C1 segment of cervical spinal cord (tissue), 14 donors: Measurements from ENCODE around the gene ABCA6.
"Not testable (repeated sequence)": the region's sequence is repeated elsewhere in the genome, so short reads cannot be mapped to it uniquely, and the experiment has no call there.

Experiments used
- DNase-seq, 14 donors: peaks; one replicate each; lab custom pipeline; 2025; lab: John Stamatoyannopoulos, UW

Gene ABCA6, protein sequence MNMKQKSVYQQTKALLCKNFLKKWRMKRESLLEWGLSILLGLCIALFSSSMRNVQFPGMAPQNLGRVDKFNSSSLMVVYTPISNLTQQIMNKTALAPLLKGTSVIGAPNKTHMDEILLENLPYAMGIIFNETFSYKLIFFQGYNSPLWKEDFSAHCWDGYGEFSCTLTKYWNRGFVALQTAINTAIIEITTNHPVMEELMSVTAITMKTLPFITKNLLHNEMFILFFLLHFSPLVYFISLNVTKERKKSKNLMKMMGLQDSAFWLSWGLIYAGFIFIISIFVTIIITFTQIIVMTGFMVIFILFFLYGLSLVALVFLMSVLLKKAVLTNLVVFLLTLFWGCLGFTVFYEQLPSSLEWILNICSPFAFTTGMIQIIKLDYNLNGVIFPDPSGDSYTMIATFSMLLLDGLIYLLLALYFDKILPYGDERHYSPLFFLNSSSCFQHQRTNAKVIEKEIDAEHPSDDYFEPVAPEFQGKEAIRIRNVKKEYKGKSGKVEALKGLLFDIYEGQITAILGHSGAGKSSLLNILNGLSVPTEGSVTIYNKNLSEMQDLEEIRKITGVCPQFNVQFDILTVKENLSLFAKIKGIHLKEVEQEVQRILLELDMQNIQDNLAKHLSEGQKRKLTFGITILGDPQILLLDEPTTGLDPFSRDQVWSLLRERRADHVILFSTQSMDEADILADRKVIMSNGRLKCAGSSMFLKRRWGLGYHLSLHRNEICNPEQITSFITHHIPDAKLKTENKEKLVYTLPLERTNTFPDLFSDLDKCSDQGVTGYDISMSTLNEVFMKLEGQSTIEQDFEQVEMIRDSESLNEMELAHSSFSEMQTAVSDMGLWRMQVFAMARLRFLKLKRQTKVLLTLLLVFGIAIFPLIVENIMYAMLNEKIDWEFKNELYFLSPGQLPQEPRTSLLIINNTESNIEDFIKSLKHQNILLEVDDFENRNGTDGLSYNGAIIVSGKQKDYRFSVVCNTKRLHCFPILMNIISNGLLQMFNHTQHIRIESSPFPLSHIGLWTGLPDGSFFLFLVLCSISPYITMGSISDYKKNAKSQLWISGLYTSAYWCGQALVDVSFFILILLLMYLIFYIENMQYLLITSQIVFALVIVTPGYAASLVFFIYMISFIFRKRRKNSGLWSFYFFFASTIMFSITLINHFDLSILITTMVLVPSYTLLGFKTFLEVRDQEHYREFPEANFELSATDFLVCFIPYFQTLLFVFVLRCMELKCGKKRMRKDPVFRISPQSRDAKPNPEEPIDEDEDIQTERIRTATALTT (N-terminal part only)

DNA sequence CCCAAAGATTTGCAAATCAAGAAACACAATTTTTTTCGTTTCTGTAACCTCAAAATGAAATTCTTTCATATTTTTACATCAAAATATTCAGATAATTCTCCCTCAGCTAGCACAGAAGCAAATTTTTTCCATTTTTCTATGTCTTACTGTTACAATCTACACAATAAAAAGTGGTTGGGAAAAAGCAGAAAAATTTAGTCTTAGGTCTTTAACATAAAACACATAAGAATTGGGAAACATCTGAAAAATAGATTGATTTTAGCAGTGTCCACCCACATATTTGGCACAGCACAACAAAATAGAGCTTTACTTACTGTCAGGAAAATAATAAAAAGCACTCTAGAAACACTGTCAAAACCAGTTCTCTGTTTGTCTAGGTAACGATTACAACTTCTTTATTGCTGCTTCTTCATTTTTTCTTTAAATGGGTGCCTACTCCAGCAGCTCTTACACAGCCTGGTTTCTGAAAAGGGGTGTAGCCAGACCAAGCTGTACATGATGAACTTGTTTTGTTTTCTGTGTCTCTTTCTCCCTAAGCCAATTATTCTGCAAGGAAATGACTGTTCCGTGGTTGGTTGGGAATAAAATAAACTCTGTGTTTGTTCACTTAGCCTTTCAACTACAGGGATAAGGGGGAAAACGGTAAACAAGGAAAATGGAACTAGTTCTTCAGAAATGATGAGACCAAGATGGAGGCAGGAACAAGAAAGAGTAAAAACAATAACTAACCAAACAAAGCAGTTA is at the start of gene ABCA6:
Gene ABCA6, minus strand, starts transcription at position 465 of the 744 bp plus-strand sequence. CDS start 1,192 bp downstream, outside the sequence.
- DNase-seq = peak in 3 of 14 donors; percentile 1 to 5 (median 2)

DNA sequence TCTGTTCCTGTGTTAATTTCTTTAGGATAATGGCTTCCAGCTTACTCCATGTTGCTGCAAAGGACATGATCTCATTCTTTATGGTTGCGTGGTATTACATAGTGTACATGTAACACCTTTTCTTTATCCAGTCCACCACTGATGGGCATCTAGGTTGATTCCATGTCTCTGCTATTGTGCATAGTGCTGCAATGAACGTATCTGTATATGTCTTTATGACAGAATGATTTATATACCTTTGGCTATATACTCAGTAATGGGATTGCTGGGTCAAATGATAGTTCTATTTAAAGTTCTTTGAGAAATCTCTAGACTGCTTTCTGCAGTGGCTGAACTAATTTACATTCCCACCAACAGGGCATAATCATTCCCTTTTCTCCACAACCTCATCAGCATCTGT is 47.1 kb upstream of the ABCA6 start:
- no peak for DNase-seq

DNA sequence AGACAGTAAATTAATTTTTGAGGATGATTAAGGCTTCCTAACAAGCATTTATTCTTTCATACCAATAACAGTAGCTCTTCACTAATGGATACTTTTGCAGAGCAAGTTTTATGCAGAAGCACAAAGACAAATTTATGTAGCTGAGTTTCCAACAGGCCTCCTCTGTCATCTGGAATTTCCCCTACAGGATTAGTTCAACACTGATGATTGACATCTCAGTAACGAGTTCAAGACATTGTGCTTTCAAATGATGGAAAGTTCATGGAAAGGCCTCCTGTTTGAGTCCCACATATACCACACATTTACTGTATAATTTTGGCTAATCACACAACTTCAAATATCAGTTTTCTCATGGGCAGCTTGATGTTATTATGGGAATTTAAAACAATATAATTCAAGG is 46.4 kb upstream of the ABCA6 start:
- no peak for DNase-seq

DNA sequence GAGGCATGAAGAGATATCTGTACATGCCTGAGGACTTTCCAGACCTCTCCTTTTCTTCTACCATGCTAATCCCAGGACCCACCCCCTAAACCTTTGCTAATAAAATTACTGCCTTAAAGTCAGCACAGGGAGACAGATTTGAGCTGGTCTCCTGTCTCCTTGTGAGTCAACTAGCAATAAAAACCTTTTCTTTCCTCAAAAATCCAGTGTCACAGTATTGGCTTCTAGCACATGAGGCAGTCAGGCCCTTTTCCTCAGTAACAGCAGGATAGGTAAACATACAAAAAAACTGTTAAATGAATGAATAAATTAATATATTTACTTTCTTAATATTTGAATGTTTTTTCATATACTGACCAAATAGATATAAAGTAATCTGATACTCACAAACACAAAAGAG is 45.6 kb upstream of the ABCA6 start:
- DNase-seq = no peak

DNA sequence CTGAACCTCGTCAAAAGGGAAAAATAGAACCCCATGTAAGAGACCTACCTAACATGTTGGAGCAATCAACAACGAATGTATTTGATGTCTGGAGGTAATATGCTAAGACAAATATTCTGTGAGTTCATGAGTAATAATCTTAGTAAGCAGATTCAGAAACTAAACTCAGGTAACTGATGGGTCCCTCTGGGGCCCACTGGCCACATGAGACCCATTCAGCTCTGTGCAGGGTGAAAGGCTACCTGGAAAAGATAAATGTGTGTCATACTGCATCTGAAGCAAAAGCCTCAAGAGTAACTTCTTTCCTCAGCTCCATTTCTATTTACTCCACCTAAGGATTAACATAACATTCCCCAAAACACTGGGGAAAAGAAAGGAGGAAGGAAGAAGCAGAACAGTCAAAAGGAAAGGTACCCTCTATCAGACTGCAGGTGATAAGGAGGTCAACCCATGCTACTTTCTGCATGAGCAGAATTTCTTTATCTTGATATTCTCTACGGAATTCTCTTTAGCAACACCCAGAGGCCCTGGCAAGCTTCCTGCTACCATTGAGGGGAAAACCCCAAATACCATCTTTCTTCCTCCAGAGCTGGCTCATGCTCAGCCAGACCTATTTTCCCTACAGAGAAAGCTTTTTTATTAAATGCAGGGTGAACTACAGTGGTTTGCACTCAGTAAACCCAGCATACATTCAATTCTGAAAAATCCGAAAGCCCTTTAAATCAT is 37.7 kb upstream of the ABCA6 start:
- no peak for DNase-seq

DNA sequence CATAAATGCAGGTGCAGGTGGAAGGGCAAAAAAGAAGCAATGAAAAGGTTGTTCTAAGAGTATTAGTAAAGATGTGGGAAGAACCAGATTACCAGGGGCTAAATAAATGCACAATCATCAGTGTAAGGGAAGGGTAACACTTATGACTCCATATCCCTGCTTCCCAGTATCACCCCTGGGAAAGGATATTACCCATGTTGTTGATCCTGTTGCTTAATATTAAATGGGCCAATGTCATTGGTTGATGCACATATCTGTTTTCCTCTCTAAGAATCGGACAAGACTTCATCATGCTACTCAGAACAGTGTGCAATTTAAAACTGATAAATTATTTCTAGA is 34.7 kb upstream of the ABCA6 start:
- DNase-seq = no peak

DNA sequence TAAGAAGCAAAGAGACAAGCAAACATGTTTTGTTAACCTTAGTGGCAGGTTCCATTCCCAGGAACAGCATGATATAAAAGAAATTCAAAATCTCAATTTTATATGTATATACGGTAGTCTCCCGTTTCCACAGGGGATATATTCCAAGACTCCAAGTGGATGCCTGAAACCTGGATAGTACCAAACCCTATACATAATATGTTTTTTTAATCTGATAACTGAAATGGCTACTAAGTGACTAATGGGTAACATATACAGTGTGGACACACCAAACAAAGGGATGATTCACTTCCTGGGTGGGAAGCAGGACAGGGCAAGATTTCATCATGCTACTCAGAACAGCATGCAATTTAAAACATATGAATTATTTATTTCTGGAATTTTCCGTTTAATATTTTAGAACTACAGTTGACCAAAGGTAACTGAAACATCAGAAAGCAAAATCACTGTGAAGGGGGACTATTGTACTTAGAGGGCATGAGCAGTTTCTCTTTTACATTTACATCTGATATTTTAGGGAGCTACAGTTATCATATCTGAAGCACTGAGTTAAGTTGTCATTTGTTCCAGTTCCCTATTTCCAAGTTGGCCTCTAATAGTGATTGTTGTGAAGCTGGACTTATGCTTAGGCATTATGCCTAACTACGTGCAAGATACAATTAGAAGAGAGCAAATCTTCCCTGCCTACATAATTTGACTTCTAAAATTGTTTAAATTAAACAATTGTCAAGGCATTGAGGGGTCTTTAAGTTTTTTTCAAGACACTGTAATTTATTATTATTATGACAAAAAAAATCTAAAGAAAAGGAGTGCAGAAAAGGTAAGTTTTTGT is 34.1 kb upstream of the ABCA6 start:
- no peak for DNase-seq

DNA sequence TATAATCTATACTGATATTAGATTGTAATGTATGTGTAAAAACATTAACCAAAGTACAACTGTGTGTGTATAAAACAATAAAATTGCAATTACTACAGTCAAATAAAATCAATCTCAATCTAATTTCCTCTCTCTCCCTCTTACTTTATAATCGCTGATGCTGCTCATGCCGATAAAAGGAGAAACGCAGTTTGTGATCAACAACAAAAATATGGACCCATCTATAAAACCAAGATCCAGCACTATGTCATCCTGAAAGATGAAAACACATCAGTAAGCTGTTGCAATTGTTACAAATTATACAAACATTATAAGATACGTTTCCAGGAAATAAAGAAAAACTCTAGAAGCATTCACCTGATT is 33.5 kb upstream of the ABCA6 start:
- DNase-seq = no peak

DNA sequence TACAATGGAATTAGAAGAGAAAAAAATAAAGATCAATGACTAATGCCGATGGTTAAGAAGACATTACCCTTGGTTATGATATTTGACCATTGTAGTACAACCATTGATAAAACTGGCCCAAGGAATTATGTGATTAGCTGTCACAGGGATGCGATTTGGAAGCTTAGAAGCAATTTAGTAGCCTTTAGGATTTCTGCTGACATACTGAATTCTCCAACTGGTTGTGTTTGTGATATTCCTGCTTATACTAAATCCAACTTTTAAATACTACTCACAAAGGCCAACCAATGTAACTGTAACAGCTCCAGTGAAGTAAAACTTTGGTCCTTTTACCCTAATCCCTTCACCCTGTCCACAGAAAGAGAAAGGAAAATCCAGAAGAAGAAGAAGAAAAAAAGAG is 31.4 kb upstream of the ABCA6 start:
- no peak for DNase-seq

DNA sequence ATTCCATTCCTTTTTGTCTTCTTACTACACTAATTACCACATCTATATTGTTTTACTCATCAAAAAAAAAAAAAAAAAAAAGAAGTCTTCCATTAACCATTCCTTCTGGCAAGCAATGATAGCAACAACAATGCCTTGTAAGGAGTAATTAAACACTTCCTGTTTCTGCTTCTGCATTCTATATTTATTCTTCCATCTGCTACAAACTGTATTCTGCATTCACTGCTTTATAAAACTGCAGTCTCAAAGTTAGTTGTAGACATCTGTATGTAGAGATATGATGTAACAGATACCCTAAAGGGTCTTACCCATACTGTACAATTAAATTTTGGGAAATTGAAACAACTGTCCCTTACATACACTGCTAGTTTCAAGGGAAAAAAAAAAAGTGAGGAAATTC is 28.7 kb upstream of the ABCA6 start:
- no peak for DNase-seq

DNA sequence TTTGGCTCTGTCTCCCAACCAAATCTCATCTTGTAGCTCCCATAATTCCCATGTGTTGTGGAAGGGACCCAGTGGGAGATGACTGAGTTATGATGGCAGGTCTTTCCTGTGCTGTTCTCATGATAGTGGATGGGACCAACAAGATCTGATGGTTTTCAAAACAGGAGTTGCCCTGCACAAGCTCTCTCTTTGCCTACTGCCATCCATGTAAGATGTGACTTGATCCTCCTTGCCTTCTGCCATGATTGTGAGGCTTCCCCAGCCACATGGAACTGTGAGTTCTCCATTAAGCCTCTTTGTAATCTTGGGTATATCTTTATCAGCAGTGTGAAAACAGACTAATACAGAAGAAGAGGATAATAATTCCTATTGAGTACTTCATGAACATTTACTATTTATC is 26.9 kb upstream of the ABCA6 start:
- not testable (repeated sequence) for DNase-seq

DNA sequence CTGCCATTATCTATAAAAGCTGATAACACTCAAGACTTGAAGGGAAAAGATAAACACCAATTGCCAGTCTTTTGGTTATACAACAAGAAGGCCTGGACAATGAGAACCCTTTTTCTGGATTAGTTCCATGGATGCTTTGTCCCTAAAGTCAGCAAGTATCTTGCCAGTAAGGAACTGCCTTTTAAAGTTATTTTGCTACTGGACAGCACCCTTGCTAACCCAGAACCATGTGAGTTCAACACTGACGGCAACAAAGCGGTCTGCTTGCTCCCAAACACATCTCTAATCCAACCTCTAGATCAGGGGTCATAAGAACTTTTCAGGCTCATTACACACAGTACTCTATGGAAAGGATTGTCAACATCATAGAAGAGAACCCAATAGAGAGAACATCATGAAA is 25.3 kb upstream of the ABCA6 start:
- DNase-seq = no peak

DNA sequence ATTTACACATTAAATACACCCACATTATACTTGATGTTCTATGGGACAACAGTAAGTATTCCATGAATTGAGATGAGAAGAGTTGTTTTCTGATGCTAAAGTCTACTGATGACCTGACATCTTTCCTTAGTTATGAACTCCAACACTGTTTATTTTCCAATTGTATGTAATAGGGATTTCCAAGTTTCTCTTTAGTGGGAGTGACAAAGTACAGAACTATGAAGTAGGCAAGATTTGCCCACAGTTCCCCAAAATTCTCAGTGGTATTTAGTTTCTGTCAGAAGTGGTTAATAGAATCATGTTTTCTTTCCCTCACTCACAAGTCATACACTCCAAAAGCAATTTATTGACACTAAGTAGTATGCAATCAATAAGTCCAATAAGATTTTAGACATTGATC is 22.5 kb upstream of the ABCA6 start:
- no peak for DNase-seq

DNA sequence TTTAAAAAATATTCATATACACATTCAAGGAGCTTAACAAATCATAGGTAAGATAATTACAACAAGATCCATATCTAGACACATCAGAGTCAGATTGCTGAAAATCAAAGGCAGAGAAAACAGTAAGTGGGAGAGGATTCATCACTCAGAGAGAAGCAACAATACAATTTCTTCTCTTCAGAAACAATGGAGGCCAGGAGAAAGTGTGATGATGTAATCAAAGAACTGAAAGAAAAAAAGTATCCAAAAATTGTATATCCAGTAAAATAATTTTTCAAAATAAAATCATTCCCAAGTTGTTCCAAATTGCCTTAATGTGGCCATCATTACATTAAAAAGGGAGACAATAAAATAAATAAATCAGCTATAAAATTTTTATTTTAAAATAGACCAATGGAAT is 17.7 kb upstream of the ABCA6 start:
- no peak for DNase-seq

DNA sequence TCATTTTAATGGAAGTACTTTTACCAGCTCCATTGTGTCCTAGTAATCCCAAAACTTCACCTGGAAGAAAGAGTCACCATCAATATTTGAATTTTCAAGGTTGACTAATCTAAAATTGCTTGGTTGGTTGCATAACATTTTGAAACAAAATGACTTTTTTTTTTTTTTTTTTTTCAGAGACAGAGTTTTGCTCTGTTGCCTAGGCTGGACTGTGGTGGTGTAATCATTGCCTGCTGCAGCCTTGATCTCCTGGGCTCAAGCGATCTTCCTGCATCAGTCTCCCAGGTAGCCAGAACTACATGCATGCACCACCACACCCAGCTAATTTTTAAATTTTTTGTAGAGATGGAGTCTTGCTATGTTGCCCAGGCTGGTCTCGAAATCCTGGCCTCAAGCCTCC is 12.6 kb upstream of the ABCA6 start:
- no peak for DNase-seq

DNA sequence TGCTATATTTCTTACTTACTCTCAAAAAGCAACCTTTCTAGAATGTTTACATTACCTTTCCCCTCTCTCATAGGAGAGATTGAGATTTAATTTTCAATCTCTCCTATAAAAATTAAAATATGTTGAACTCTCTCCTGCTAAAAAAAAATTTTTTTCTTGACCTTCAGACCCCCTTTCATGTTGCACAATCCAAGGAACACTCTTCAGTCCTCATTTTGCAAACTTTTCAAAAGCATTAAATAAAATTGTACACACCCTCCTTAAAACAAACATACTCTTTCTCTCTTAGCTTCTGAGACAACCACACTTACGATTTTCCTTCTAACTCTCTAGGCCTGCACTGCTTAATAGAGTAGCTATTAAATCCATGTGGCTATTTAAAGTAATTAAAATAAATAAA is 8.6 kb upstream of the ABCA6 start:
- DNase-seq = no peak

DNA sequence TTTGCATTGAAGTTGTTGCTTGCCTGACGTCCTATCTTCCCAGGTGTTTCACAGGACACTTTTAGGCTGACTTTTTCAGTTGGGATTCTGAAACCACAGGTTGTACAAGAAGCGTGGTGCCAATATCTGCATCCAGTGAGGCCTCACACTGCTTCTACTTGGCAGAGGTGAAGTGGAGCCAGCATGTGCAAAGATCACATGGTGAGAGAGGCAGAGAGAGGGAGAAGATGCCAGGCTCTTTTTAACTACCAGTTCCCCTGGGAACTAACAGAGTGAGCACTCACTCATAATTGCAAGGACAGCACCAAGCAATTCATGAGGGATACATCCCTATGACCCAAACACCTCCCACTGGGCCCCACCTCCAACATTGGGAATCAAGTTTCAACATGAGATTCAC is 5.8 kb upstream of the ABCA6 start:
- DNase-seq = no peak

DNA sequence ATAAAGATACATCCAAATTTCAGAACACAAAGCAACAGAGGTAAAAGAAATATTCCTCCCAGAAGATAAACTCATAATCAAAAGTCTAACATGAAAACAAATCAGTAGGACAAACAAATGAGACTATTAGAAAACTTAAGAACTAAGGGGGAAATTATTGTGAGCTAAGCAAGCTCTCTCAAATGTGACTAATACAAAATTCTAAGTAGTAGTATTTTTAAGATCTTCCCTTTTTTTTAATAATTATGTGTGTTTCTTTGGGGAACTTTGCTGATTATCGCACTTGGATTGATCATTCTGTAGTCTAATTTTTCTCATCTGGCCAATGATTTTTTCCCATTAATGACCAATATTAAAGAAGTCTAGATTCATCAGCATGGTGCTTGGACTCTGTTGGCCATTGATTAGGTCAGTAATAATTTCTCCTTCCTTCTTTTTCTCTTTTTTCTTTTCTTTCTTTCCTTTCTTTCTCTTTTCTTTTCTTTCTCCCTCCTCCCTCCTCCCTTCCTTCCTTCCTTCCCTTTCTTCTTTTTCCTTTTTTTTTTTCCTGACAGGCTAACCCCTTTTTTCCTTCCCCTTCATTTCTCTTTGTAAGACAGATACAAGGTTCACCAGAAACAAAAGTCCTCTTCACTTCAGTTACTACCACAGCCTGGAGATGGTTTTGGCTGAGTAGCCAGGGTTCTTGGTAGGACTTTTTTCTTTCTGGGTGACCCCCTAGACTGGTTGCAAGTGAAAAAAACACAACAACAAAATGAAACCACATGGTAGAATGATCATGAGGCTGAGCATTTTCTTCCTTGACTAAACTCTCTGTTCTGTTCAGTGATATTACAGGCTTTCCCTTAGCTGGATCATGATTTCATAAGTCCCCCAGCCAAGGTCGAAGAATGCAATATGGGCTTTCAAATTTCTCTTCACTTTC is 2.9 kb upstream of the ABCA6 start:
- DNase-seq = no peak
